Dermis lymphatic vessel endothelial cell (primary cell): ENCODE results near the gene ADRB1. TPM values are rescaled to one million over a fixed set of nuclear protein-coding genes. Genes with fewer than 3 reads are reported as not detected.

Experiments
- total RNA-seq: library from RNA; depleted of rRNA; stranded (reverse); fragments of >200 nt; gene quantifications from 2 replicates; pipeline ENCODE4 v1.2.1, GENCODE V29; 2014

The ADRB1 gene
- 2.8 and 11.1 TPM in 2 replicates for total RNA-seq

DNA sequence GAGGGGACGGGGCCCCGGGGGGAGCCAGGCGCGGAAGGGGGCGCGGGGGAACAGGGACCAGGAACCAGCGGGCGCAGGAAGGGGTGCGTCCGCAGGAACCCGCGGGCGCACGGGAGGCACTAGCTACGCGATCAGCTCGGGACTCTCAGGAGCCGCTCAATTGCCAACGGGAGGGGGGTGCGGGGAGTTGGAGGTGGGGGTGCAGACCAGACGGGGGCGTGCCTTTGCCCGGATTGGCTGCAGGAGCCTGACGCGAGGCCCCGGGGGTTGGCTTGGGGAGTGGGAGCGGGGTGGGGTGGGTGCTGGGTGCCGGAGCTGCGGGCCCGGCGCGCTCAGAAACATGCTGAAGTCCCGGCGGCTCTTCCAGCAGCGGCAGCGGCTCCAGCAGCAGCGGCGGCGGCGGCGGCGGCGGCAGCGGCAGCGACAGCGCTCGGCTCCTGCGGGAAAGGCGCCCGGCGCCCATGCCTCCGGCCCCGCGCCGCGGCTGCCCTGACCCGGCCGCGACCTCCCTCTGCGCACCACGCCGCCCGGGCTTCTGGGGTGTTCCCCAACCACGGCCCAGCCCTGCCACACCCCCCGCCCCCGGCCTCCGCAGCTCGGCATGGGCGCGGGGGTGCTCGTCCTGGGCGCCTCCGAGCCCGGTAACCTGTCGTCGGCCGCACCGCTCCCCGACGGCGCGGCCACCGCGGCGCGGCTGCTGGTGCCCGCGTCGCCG, at the start of gene ADRB1:
Gene ADRB1 (plus strand): TSS at position 335 of the 715 bp plus-strand sequence. CDS start 267 bp downstream, at position 602.

Other genes starting within 250 kb of the ADRB1 start
- 5.3 and 5.7 TPM in 2 replicates for gene DCLRE1A, start 189.8 kb upstream of the ADRB1 start, total RNA-seq
- gene NHLRC2, start 189.2 kb upstream of the ADRB1 start, total RNA-seq: 13.7 and 16.0 TPM in 2 replicates
- 10.9 and 16.4 TPM in 2 replicates for gene CCDC186, start 130.3 kb downstream of the ADRB1 start, total RNA-seq
- under 0.01 TPM in 1 of 2 replicates, not detected in the other for gene TDRD1, start 135.5 kb downstream of the ADRB1 start, total RNA-seq
- gene VWA2, start 195.4 kb downstream of the ADRB1 start, total RNA-seq: not detected in 2 replicates